Measurements from ENCODE around the gene FRMD3.

FRMD3 gene

DNA sequence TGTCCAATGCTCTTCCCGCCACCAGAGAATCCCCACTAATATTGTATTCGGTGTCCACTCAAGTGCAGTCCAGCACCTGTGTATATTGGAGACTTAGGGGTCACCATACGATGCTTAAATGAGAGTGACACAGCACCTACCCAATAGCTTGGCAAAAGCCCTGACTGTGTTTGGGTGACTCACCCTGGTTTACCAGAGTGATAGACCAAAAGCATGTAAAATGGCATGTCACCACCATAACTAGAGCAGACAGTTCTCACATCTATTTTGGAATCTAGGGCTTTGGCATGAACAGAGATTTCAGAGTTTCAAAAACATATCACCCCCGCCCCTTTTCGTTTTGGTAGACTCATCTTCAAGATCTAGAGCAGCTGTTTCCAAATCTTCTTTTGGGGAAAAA is 257.9 kb downstream of the FRMD3 start:
- FAIRE-seq = no peak

DNA sequence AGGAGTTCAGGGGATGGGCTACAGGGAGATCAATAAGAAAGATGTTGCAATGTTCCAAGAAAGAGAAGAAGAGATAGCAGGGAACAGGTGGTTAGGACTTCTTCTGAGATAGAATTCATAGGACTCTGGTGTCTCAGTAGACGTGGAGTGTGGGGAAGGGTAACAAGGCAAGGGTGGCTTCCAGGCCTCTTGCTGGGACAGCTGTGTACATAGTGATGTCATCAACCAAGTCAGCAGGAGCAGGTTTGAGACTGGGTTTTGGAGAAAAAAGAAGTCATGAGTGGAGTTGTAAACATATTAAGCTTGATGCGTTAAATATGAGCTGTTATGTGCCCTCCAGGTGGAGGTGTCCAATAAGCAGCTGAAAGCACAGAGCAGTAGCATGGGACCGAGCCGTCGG is 263.4 kb downstream of the FRMD3 start:
- FAIRE-seq = no peak

- FAIRE-seq = no peak
These were observed 266.5 kb downstream of the FRMD3 start for GRCh38 chr9:83271665-83272071.

DNA sequence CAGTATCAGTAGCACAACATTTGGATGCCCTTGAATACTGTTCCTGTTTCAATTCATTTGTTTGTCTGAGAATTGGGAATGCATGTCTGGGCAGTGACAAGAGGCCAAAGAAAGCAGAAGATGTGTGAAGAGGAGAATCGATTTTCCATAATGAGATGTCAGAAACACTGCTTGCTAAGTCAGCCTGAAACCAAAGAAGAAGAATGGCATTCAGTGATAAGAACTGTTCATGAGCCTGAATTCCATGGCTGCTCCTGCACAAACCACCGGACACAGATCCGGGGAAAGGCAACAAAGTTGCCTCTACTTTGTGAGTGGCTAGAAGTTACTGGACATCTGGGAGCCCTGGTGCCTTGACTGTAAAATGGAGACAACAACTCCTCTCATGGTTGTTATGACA is 268.1 kb downstream of the FRMD3 start:
- FAIRE-seq = no peak

GRCh38 chr9:83267741-83268140 is 270.5 kb downstream of the FRMD3 start:
- FAIRE-seq = no peak

DNA sequence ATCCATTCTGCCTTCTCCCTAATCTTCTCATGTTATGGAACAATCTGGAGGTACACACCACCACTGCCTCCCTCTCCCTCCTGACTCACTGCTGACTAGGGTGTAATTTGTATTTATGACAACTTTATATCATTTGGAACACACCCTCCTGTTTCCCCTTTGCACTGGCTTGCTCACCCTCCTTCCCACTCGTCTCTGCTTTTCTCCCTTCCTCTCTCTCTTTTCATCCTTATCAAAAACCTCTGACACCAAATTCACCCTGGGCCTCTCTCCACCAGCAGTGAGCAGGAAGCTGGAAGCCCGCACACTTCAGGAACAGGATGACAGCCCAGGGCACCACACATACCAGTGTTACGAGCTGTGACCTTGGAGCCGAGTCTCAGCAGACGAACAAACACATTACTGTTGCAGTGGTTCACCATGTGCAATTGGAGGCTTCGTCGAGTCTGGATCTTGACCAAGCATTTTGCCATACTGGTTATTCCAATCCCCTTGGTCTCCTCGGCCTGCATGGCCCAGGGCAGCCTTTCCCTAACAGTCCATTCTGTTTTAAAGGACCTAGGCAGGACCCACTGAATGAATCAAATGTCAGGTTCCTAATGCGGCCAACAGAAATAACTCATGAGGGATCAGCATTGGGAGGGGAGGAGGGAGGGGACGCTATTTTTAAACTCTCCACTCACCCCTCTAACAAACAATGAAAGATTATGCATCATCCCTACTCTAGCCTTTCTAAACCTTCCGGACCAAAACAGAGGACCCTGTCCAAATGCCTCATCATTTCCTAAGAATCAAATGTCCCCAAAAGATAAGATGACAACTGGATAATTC is 271.3 kb downstream of the FRMD3 start:
- FAIRE-seq = no peak

DNA sequence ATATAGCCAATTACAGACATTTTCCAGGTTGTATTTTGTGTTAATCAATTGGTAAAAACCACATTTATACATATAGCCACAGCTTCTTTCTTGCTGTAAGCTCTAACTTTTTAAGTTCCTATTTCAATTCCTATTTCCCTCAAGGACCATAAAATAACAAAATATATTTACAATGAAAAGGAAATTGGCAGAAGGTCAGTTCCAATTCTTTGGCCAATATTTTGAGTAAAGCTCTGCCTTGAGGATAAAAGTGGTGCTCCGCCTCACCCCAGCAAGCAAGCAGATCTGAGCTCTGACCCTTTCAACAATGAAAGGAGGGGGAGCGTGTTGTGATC is 271.9 kb downstream of the FRMD3 start:
- FAIRE-seq = no peak

- no peak for FAIRE-seq
These were observed 273.9 kb downstream of the FRMD3 start for GRCh38 chr9:83264315-83264714.

DNA sequence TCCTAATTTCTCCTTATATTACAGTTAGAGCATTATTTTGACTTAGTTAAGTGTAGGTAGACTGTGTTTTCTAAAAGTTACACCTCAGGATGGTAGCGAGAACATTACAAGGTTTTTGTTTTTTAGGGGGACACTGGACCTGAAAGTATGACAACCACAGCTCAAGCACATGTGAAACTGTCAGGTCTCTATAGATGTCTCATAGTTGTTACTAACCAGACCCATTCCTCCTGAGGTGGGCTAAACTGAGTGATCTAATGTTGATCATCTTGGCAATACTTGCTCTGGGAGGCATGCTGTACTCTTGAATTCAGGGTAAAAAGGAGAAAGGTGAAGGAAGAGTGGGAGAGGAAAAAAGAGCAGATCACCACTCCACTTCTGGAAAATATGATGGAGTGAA is 278.6 kb downstream of the FRMD3 start:
- no peak for FAIRE-seq

- FAIRE-seq = no peak
These were observed 280.0 kb downstream of the FRMD3 start for GRCh38 chr9:83257937-83258891.

DNA sequence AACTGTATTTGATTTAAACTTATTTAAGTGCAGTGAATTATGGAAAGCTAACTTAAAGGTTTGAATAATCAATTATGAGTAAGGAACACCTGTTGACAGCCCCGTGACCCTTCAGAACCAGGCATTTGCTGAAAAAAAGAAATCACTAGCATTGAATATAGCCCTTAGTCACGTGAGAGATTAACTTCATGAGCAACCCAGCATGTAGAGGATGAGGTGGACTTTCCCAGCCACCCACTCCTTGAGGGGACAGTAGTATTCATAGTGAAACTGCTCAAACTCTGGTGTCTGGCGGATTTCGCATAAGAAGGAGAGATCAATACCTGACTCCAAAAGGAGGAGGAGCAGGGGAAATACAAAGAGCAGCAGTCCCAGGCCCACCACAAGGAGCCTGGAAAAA is 290.5 kb downstream of the FRMD3 start:
- no peak for FAIRE-seq

- no peak for FAIRE-seq
These were observed 292.1 kb downstream of the FRMD3 start for GRCh38 chr9:83245979-83246659.

- no peak for FAIRE-seq
These were observed 296.1 kb downstream of the FRMD3 start for GRCh38 chr9:83242066-83242465.

DNA sequence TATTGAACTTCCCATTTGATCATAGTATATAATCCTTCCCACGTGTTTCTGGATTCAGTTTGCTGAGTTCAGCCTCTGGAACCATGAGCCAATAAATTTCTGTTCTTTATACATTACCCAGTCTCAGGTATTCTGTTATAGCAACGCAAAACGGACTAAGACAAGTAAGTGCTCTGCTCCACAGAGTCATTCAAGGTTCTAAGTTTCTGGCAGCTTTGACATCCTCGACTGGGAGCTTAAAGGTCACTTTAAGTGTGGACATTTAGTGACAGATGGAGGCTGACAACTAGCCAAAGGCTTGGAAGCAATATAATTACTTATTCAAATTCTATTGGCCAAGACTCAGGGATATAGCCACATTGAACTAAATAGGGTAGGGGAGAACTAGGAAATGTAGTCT is 297.5 kb downstream of the FRMD3 start:
- no peak for FAIRE-seq

- no peak for FAIRE-seq
These were observed 298.5 kb downstream of the FRMD3 start for GRCh38 chr9:83239747-83240146.

DNA sequence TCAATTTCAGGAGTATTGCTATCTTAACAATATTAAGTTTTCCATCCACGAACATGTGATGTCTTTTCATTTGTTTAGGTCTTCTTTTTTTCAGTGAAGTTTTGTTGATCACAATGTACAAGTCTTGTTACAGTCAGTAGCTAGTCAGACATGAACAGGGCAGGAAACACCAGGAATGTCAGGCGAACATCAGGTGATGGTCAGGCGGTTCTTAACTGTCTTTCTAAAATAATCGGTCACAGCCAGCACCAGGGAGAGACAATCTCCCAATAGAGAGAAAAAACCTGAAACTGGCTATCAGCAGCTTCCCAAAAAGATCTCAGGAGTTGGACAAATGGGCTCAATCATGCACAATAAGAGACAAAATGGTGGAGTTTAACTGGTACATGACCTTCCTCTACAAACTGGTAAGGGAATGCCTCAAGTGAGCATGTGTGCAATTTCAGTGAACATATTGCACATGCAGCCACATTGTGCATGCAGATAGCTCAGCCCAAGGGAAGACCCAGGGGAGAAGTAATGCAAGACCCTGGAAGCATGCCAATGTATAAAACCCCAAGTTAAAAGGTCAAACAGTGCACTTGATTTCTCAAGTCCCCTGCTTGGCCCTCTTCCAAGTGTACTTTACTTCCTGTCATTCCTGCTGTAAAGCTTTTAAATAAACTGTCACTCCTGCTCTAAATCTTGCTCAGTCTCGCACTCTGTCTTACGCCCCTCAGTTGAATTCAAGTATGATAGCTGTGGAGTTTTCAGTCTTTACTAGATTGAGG is 299.1 kb downstream of the FRMD3 start:
- no peak for FAIRE-seq

DNA sequence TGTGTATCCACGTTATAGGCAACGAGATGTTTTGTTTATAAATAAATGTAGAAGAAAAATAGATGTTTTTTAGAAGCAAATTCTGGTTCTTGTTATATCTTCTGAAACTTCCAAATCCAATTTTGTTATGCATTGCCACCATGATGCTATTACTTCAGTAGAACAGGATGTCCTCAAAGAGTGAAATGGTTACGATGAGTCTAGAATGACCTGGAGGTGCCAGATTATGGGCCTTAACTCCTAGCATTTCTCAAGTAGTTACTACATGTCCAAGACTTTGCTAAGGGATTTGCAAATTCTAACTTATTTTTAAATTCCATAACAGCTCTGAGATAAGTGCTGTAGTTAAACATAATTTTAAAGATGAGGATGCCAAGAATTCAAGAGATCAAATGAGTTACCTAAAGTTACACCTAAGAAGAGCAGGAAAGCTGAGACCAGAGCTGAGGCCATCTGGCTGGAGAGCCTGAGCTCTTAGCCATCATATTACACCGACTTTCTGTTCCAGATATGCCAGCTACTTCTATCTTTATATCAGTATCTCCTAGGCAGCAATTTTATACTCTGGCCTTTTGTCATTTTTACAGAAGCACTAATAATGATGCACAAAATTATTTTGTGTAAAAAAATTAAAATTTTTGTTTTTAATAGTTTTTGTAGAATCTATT is 302.0 kb downstream of the FRMD3 start:
- no peak for FAIRE-seq

GRCh38 chr9:83235526-83235925 is 302.7 kb downstream of the FRMD3 start:
- FAIRE-seq = no peak

DNA sequence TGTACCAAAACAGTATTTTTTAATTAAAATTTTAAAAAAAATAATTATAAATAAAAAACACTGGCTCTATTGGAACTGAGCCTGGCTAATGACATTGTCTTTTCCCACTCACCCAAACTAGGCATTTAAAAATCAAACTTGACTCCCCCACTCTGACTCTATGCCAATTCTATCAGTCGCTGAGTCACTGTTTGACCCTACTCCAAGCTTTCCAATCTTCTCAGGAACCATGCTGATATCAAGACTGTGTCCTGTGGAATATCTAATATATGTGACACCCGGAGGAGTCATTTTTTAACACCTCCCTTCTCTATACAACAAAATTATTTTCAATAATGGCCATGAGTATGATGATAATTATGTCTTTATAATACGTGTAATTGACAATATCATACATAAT is 303.7 kb downstream of the FRMD3 start:
- no peak for FAIRE-seq

DNA sequence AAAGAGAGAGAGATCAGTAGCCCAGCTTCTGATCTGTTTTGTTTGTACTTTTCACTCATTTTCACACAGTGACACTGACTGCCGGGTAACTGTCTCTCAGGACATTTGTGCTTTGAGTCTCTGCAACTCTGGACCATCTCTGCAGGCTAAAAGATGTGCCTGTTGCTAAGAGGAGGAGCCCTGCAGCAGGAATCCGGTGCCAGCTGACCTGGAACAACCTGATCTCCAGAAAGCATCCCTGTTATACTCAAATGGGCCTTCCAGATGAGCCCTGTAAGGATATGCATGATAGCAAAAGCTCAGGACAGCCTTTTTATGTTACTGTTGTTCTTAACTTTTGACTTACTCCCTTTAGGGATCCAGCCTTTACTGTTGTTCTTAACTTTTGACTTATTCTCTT is 304.6 kb downstream of the FRMD3 start:
- FAIRE-seq = no peak

DNA sequence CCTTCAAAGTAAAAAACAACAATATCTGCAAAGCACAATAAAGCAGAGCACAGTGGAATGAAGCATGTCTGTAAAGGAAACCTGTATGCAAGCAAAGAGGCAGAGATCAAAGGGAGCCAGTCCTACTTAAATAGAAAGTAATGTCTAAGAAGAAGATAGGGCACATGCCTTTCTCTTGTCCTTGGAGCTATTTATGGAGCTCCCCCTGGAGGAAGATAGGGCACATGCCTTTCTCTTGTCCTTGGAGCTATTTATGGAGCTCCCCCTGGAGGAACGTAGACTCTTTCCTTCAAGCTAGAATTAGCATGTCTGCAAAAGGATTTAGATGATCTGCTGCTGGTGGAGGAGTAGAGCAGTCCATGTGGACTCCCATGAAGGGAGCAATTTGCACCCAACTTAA is 307.2 kb downstream of the FRMD3 start:
- FAIRE-seq = no peak

GRCh38 chr9:83220730-83221129 is 317.5 kb downstream of the FRMD3 start:
- FAIRE-seq = no peak

All from colon (tissue), 2 donors.